ENCODE data around the gene BRD9. TPM values are rescaled to one million over a fixed set of nuclear protein-coding genes. Genes with fewer than 3 reads are reported as not detected.
A peak's percentile ranks its signal among the peaks of the same experiment; 100 is the strongest.

The BRD9 gene
- total and polyA plus RNA-seq, 12 donors: 11.3 to 39.5 (median 26.6) TPM

GRCh38 chr5:893137-893506 lies 521 bp upstream of the BRD9 start:
- intact Hi-C loops (cut with DNase I): loop anchor here in 1 of 2 donors (10.0 kb wide), 1 partner anchor 418 kb away; no protein-coding TSS in a partner anchor
- Histone ChIP-seq H3K4me3 (peak overlapping the region in 2 of 4 donors; percentile 65 to 100), H3K9me3 (replicated peaks in 1 of 3) (no peaks in the 10 kb centered on the region), H3K27ac (no peak overlapping the region), H3K27me3 (no peaks in the 10 kb centered on the region), H3K4me1 (replicated peaks in 1 of 2) (peaks cover 8 to 17% of the 10 kb centered on the region in 2 donors), H3K36me3 (replicated peaks in 1 of 2) (peaks cover 0 to 24% of the 10 kb centered on the region in 2 donors)
- TF ChIP-seq, protein P1, sequence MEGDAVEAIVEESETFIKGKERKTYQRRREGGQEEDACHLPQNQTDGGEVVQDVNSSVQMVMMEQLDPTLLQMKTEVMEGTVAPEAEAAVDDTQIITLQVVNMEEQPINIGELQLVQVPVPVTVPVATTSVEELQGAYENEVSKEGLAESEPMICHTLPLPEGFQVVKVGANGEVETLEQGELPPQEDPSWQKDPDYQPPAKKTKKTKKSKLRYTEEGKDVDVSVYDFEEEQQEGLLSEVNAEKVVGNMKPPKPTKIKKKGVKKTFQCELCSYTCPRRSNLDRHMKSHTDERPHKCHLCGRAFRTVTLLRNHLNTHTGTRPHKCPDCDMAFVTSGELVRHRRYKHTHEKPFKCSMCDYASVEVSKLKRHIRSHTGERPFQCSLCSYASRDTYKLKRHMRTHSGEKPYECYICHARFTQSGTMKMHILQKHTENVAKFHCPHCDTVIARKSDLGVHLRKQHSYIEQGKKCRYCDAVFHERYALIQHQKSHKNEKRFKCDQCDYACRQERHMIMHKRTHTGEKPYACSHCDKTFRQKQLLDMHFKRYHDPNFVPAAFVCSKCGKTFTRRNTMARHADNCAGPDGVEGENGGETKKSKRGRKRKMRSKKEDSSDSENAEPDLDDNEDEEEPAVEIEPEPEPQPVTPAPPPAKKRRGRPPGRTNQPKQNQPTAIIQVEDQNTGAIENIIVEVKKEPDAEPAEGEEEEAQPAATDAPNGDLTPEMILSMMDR (IDR thresholded peaks at IDR 0.05): no peak
- no peak for TF ChIP-seq POLR2A (IDR thresholded peaks at IDR 0.05)
- 0 to 1% (median 0%) methylated on average over 5 to 31 of the region's 31 CpGs for WGBS, 4 donors
- DNase-seq: no peak

DNA sequence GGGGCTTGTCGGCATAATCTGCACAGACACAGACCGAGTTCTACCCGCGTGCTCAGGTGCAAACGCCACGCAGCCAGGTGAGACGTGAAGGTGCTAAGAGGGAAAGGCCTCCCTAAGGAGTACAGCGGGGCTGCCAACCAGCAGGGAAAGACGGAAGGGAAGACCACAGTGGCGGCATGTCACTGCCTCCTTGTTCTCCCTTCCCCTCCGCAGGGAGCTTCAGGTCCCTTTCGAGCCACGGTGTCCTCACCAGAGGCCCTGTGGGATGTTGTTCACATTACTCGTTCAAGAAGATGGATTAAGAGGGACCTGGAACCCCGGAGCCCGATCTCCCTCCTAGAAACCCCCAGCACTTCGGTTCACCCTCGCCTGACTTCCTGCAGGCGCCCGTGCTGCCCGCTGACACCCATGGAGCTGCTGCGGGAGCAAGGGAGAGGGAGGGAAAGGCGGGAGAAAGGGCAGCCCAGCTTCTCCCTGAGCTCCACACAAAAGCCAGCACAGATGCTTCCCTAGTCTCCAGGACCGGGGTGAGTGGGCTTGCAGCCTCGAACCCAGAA lies 686 bp downstream of the BRD9 start:
- Histone ChIP-seq H3K27me3 (no peaks in the 10 kb centered on the region), H3K36me3 (replicated peaks in 1 of 2) (peaks cover 0 to 35% of the 10 kb centered on the region in 2 donors), H3K4me1 (replicated peaks in 1 of 2) (peaks cover 8 to 17% of the 10 kb centered on the region in 2 donors), H3K9me3 (replicated peaks in 1 of 3) (no peaks in the 10 kb centered on the region), H3K4me3 (peak overlapping the region; percentile 1 to 100 (median 64)), H3K27ac (peak overlapping the region in 4 of 5 donors; percentile 71 to 98 (median 76))
- DNase-seq: peak in 5 of 7 donors; percentile 23 to 40 (median 25)
- 9 to 15% (median 13%) methylated on average over 17 to 25 of the region's 25 CpGs for WGBS, 4 donors
- TF ChIP-seq, protein P1 (IDR thresholded peaks at IDR 0.05): no peak
- no peak for TF ChIP-seq POLR2A (IDR thresholded peaks at IDR 0.05)
- intact Hi-C loops (cut with DNase I): loop anchor here in 1 of 2 donors (10.0 kb wide), 1 partner anchor 417 kb away; no protein-coding TSS in a partner anchor

DNA sequence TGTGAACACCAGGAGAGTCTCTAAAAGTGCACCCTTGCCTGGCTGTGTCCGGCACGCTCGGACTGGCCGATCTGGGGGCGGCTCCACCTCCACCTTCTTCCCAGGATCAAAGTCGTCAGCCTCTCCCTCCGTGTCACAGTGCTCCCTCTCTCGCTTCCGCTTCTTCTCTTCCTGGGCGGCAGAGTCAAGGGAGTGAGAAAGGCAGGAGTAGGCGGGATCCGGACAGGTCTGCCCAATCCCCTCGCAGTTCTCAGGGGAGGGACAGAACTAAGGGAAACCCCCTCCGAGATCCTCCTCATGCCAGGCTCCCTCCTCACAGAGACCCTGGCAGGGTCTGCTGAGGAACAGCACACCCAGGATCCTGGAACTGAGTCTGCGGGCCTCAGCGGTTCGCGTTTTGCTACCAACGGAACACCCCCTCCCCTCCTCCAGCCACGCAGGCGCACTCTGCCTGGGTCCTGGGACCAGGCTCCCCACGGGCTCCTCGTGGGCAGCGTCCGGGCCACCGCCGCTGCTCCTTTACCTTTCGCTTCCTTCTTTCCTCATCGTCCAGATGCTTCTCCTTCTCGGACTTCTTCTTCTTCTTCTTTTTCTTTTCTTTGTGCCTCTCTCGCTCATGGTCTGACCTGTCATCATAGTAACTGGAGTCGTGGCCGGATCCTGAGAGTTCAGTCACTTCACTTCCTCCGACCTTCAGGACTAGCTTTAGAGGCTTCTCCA lies 1.3 kb downstream of the BRD9 start:
- peaks cover 0 to 42% of the 10 kb centered on the region in 2 donors for H3K36me3 ChIP-seq (replicated peaks in 1 of 2)
- intact Hi-C loops (cut with DNase I): loop anchor here in 1 of 2 donors (10.0 kb wide), 1 partner anchor 416 kb away; no protein-coding TSS in a partner anchor
- TF ChIP-seq, protein P1 (IDR thresholded peaks at IDR 0.05): no peak
- no peak for TF ChIP-seq POLR2A (IDR thresholded peaks at IDR 0.05)
- H3K4me1 ChIP-seq (replicated peaks in 1 of 2): peaks cover 8 to 17% of the 10 kb centered on the region in 2 donors
- WGBS, 4 donors: 71 to 81% (median 75%) methylated on average over 33 to 34 of the region's 34 CpGs
- peak overlapping the region in 1 of 4 donors; percentile 100 for H3K4me3 ChIP-seq
- no peaks in the 10 kb centered on the region for H3K27me3 ChIP-seq
- H3K27ac ChIP-seq: no peak overlapping the region
- no peak for DNase-seq
- no peaks in the 10 kb centered on the region for H3K9me3 ChIP-seq (replicated peaks in 1 of 3)

DNA sequence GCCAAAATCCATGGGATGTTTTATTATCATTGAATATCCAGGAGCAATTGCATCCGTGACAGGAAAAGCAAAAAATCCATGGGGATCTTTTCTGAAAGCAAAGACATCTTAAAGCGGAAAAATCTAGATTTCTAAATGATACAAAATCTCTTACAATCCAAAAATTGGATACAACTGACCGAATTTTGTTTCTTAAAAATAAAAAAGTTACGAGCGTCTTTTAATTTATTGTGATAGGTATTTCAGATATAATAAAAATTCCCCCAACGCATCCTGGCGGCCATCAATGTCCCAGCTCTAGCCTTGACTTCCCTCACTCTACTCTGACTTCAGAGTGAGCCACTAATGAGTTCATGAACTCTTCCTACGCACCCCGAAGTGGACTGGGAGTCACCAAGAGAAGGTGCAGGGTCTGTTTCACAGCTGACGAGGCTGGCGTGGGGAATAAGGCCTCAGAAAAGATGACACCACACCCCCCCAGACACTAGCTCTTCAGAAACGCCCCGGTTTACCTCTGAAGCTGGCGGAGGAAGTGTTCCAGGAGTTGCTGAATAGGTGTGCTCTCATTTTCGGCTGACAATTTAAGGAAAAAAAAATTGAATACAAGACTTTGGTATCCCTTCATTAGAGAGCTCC lies 3.4 kb downstream of the BRD9 start:
- Histone ChIP-seq H3K27ac (no peak overlapping the region), H3K27me3 (no peaks in the 10 kb centered on the region), H3K4me1 (replicated peaks in 1 of 2) (peaks cover 8 to 17% of the 10 kb centered on the region in 2 donors), H3K9me3 (replicated peaks in 1 of 3) (no peaks in the 10 kb centered on the region), H3K4me3 (no peak overlapping the region), H3K36me3 (replicated peaks in 1 of 2) (peaks cover 0 to 62% of the 10 kb centered on the region in 2 donors)
- 91 to 95% (median 93%) methylated on average over 15 of the region's 15 CpGs for WGBS, 4 donors
- DNase-seq: no peak
- intact Hi-C loops (cut with DNase I): no loop called here
- no peak for TF ChIP-seq POLR2A (IDR thresholded peaks at IDR 0.05)
- TF ChIP-seq, protein P1 (IDR thresholded peaks at IDR 0.05): no peak

Measured in adrenal gland (tissue), 12 donors.